Left renal pelvis (tissue), 4 donors: Measurements from ENCODE around the gene PRKD2. TPM values are rescaled to one million over a fixed set of nuclear protein-coding genes. Genes with fewer than 3 reads are reported as not detected.
A peak's percentile ranks its signal among the peaks of the same experiment; 100 is the strongest.

Source experiments
- DNase-seq, 4 donors: peaks; one replicate each; pipeline ENCODE4 v3.0.0-alpha.2; 2013; ENCODE audit warnings: low read depth in 4 of 4, low spot score in 3 of 4
- polyA plus RNA-seq, 4 donors: library from polyadenylated mRNA; unstranded; fragments of 120-200 nt; gene quantifications; one replicate each; pipeline ENCODE4 v1.2.1, GENCODE V29; 2013; ENCODE audit not compliant: insufficient read length in 4 of 4

PRKD2 gene
- polyA plus RNA-seq, 4 donors = 29.5 to 54.2 (median 37.2) TPM

DNA sequence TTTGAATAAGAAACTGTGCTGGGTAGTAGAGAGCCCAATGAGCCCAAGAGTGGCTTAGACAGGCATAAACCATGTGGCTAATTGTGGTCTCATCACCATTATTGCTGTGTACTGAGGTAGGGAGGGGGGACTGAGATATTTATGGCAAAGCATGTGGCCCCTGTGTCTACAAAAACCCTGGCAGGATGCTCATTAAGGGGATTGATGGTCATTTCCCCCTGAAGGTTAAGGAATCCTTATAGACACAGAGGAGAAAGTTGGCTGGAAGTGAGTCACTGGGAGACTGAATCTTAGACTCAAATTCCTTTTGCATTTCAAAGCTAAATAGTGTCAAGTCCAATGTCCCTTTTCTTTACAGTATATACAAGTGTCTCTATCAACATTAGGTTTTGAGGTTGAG lies 46.1 kb downstream of the PRKD2 start:
- DNase-seq = no peak

GRCh38 chr19:46668662-46669061 lies 48.3 kb downstream of the PRKD2 start:
- DNase-seq = no peak

GRCh38 chr19:46665072-46665471 lies 51.8 kb downstream of the PRKD2 start:
- no peak for DNase-seq

DNA sequence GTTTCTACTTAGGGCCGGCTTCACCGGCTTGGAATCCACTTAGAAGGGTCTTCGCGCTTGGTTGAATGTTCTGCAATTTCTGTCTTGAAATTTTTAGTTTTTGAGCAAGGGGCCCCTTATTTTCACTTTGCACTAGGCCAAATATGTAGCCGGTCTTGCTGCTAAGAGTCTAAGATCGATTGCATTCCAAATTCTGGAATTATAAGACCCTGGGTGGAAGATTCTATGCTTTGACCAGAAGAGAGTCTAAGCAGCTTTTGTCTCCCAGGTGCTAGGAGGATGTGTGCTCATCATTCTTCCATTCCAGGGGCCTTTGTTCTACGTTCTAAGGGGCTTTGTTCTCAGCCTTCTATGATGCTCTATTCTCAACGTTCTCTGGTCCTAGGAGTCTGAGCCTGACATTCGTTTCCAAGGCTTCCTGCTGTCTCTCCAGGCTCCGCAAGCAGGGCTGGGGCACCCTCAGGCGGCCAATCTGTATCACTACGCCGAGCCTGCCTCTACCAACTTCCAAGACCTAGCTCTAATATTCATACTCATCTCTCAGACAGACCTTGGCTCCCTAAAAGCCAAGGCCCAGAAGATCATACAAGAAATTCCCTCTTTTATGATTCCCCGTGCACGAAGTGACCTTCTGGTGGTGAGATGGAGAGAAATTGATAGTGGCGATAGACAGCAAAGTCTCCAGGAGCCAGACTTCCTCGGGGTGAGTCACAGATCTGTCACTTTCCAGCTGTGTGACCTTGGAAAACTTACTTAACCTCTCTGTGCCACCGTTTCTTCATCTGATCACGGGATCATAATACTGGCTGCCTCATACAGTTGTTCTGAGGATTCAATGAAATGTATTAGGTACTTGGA lies 55.0 kb downstream of the PRKD2 start:
- peak in 3 of 4 donors; percentile 58 to 62 (median 60) for DNase-seq

GRCh38 chr19:46661020-46661731 lies 55.7 kb downstream of the PRKD2 start, which contains the start of gene DACT3:
Gene DACT3, minus strand, starts transcription at chr19:46661182. Its CDS starts 118 bp downstream, at chr19:46661064.
- DNase-seq = peak; percentile 99

DNA sequence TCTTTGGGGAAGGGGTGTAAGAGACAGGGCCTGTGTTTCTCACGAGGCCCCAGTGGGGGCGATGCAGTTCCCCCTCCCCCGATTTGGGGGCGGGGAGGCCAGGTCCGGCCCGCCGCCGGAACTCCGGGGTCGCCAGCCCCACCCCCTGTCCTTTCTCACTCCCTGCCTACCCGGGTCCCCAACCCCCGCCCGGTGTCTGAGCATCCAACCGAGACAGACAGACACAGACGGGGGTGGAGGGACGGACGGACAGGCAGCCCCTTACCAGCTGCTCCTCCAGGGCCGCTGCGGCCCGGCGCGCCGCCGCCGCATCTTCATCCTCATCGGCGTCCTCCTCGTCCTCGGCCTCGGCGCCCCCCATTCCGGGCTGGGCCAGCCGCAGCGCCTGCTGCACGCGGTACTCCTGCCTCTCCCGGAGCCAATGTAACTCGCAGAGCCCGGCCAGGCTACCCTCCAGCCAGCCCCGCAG lies 56.3 kb downstream of the PRKD2 start:
- no peak for DNase-seq

- peak in 2 of 4 donors; percentile 44 to 59 for DNase-seq
Observed at GRCh38 chr19:46660008-46660517, 56.9 kb downstream of the PRKD2 start.

DNA sequence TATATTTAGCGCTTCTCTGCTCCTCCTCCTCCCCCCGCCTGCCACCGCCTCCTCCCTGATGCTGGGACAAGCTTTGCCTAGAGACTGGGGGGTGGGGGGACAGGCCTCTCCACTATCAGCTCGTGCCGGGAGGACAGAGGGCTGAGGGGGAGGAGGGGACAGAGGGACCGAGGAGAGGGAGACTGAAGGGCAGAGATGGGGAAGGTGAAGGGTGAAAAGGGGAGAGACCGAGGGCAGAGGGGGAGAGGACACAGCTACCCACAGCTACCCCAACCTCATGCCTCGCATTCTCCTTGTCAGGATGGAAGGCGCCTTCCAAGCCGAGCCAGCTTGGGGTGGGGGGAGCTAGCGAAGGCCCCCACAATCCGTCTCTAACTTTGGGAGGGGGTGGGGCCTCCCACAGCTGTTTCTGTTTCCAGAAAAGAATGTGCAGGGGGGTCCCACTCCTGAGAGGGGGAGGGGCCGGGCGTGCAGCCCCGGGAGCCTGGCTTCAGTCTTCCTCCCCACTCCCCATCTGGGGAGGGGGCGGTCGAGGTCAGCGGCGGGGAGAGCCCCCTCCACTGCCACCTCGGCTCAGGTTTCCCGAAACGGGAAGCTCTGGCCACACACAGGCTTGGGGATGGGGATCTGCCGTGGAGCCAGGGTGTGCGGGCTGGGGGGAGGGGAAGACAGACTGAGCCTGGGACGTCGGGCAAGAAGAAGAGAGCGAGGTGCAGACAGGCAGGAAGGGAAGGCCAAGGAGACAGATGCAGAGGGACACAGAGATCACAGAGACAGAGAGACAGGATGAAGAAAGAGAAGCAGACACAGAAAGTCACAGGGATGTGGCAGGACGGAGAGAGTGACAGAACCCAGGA lies 57.5 kb downstream of the PRKD2 start:
- peak in 3 of 4 donors; percentile 36 to 63 (median 40) for DNase-seq

GRCh38 chr19:46656541-46656940 lies 60.4 kb downstream of the PRKD2 start:
- no peak for DNase-seq

DNA sequence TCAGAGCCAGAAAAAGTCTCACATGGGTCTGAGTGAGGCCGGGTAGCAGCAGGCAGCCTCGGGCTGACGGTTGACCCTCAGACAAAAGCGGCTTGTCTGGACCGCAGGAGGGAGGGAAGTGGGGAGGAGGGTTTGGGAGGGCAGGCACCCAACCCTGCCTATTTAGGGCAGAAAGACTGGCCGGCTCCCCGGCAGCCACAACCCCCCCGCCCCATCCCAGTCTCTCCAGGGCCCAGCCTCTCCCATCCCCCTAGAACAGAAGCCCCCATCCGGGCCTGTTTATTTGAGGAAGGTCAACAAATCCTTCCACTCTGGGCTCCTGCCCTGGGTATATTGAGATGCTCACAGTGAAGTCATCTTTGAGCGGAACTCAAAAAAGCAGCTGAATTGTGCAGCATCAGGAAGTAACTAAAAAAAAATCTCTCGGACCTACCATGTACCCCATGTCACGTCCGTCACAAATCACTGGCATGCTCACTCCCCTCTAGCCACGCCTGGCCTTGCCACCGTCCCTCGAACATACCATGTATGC lies 62.2 kb downstream of the PRKD2 start:
- no peak for DNase-seq

GRCh38 chr19:46650445-46650844 lies 66.5 kb downstream of the PRKD2 start:
- DNase-seq = no peak

DNA sequence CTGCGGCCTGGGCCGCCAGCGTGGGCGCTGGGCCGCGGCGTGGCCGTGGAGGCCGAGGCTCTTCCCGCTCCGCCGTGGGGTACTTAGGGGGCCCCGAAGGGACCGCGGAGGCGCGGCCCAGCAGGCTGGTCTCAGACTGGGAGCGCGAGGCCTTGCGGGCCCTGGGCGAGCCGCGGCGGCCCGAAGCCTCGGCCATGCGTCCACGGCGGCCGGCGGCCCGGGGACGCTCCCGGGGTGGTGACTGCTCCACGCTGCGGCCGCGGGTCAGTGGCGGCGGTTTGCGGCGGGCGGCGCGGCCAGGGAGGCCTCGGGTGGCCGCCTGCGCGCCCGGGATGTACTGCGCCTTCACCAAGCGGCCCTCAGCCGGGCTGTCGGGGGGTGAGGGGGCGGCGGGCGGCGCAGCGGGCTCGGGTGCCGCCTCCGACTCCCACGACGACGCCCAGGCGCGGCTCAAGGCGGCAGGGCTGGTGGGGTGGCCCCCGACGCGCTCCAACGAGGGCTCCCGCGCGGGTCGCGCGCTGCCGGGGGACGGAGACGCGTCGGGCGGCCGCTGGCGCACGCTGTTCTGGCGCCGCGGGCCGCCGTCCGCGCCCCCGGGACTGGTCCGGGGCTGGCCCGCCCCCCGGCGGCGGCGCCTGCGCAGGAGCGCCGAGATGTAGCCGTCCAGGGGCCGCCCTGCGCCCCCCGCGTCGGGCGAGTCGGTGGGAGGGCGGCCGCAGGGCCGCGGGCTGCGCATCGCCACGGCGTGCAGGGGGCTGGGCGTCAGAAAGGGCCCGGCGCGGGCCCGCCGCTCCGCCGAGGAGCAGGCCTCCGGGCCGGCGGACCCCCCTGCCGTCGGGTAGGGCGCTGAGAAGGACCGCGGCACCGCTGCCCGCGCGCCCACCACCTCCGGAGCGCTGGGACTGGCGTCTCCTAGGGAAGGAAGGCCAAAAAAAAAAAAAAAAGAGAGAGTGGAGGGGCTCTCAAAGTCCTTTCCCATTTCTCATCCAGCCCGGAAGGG lies 67.7 kb downstream of the PRKD2 start:
- no peak for DNase-seq

GRCh38 chr19:46648060-46648960 lies 68.6 kb downstream of the PRKD2 start:
- no peak for DNase-seq

DNA sequence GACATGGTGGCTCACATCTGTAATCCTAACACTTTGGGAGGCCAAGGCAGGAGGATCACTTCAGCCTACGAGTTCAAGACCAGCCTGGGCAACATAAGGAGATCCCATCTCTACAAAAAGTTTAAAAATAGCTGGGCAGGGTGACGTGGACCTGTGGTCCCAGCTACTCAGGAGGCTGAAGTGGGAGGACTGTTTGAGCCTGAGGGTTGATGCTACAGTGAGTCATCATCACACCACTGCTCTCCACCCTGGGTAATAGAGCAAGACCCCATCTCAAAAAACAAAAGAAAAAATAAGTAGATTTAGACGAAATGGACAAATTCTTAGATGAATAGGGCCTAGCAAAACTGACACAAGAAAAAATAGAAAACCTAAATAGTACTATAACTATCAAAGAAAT lies 70.5 kb downstream of the PRKD2 start:
- no peak for DNase-seq

- no peak for DNase-seq
Observed at GRCh38 chr19:46644720-46645119, 72.2 kb downstream of the PRKD2 start.

GRCh38 chr19:46640656-46641055 lies 76.3 kb downstream of the PRKD2 start:
- DNase-seq = no peak

DNA sequence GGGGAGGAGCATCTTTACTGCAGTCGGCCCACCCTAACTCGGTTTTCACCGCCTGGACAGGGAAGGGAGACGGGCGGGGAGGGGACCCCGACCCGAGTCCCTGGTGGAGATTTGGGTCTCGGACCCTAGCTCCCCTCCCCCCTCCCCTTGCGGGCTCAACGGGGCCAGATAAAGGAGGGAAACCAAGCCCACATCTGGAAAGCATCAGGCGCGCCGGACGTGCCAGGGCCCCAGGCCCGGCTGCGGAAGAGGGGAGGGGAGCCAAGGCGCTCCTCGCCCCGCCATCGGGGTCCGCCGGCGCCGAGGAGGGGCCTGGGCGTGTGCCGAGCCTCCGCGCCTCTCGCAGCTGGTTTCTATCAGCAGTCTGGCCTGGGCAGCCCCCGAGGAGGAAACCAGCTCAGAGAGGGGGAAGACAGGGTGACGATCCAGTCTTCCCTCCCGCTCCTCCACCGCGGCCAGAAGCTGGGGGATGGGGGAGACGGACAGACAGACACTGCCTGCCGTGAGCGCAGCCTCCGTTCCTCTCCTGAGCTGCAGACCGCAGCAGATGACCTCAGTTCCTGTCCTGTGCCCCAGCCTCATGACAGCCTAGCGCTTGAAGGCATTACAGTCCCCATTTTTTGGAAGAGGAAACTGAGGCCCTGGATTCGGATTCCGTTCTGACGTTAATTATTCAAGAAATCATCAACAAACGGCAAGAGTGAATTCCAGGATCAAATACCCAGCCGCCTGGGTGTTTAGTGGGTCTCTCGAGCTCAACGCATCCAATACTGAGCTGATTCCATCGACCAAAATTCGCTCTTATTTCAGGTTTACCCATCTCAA lies 77.3 kb downstream of the PRKD2 start:
- DNase-seq = peak in 3 of 4 donors; percentile 74 to 77 (median 76)
